Liver (tissue), 3 donors: ENCODE measurements around the gene TRA2B.

Experiments
- ATF3 ChIP-seq: IDR thresholded peaks from 2 replicates; pipeline ENCODE4 v1.6.1; 2016; ENCODE audit warnings: antibody characterized with exemption
- EGR1 ChIP-seq, 2 donors: IDR thresholded peaks; 2 replicates each; pipeline ENCODE4 v1.6.1; 2016 to 2018; ENCODE audit warnings: antibody characterized with exemption in 2 of 2, low read depth in 2 of 2
- JUND ChIP-seq, 2 donors: IDR thresholded peaks; 2 replicates each; pipeline ENCODE4 v1.6.1; 2016; ENCODE audit warnings: antibody characterized with exemption in 2 of 2
- RAD21 ChIP-seq, 2 donors: IDR thresholded peaks; 2 replicates each; pipeline ENCODE4 v1.6.1; 2016; ENCODE audit warnings: antibody characterized with exemption in 2 of 2, mild to moderate bottlenecking in 2 of 2
- ZBTB33 ChIP-seq: IDR thresholded peaks from 2 replicates; pipeline ENCODE4 v1.6.1; 2016; ENCODE audit warnings: antibody characterized with exemption
- TF ChIP-seq, protein P1 (sequence below): fragments of 150-350 bp; IDR thresholded peaks from 2 replicates; pipeline ENCODE4 v1.5.1; 2017; ENCODE audit warnings: improper control_type of control experiment, low read depth, low read length; ENCODE audit not compliant: missing input control
- TF ChIP-seq, protein P2 (sequence below): IDR thresholded peaks from 2 replicates; pipeline ENCODE4 v1.6.1; 2016; ENCODE audit warnings: antibody characterized with exemption
- donor health status: healthy.
- donor health status: healthy.

DNA sequence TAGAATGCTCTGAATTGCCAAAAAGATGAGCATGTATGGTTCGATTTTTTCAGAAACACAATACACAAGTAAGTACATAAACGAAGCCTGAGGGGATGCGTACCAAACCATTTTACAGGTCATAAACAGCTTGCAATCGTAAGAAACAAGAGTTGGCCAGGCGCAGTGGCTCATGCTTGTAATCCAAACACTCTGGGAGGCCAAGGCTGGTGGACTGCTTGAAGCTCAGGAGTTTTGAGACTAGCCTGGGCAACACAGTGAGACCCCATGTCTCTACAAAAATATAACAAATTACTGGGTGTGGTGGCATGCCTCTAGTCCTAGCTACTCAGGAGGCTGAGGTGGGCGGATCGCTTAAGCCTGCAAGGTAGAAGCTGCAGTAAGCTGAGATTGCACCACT, 13.4 kb downstream of the TRA2B start:
- TF ChIP-seq, protein P1, sequence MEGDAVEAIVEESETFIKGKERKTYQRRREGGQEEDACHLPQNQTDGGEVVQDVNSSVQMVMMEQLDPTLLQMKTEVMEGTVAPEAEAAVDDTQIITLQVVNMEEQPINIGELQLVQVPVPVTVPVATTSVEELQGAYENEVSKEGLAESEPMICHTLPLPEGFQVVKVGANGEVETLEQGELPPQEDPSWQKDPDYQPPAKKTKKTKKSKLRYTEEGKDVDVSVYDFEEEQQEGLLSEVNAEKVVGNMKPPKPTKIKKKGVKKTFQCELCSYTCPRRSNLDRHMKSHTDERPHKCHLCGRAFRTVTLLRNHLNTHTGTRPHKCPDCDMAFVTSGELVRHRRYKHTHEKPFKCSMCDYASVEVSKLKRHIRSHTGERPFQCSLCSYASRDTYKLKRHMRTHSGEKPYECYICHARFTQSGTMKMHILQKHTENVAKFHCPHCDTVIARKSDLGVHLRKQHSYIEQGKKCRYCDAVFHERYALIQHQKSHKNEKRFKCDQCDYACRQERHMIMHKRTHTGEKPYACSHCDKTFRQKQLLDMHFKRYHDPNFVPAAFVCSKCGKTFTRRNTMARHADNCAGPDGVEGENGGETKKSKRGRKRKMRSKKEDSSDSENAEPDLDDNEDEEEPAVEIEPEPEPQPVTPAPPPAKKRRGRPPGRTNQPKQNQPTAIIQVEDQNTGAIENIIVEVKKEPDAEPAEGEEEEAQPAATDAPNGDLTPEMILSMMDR, result no peak
- no peak for TF ChIP-seq ATF3
- no peak for TF ChIP-seq JUND (IDR thresholded peaks at IDR 0.05)
- no peak for TF ChIP-seq RAD21 (IDR thresholded peaks at IDR 0.05)
- TF ChIP-seq EGR1 (IDR thresholded peaks at IDR 0.05; ENCODE audit: low read depth in 2 of 2), result no peak
- no peak for TF ChIP-seq ZBTB33
- TF ChIP-seq, protein P2, sequence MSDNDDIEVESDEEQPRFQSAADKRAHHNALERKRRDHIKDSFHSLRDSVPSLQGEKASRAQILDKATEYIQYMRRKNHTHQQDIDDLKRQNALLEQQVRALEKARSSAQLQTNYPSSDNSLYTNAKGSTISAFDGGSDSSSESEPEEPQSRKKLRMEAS, result no peak
